NCI-H345 treated with DMSO at 0.1 percent for 48 hours (cell line): ENCODE data around the gene HADHB.

Experiments
- DNase-seq: peaks from one replicate; lab custom pipeline; 2025; ENCODE audit not compliant: unreplicated experiment; lab: John Stamatoyannopoulos, UW

Gene HADHB

GRCh38 chr2:26244309-26245230 lies at the start of gene HADHB, which contains the start of gene HADHA:
HADHB (plus strand) TSS chr2:26244939; CDS start chr2:26254255, 9,316 bp downstream.
HADHA (minus strand) TSS chr2:26244632; CDS start chr2:26244596, 36 bp downstream.
- peak; percentile 89 for DNase-seq

GRCh38 chr2:26195040-26195984 lies 49.4 kb upstream of the HADHB start:
- DNase-seq = no peak

- no peak for DNase-seq
Measured at GRCh38 chr2:26196683-26197418, 47.9 kb upstream of the HADHB start.

- no peak for DNase-seq
Measured at GRCh38 chr2:26197516-26197915, 47.2 kb upstream of the HADHB start.

- DNase-seq = no peak
Measured at GRCh38 chr2:26202981-26203490, 41.7 kb upstream of the HADHB start.

GRCh38 chr2:26203906-26204305 lies 40.8 kb upstream of the HADHB start:
- DNase-seq = no peak

- DNase-seq = no peak
Measured at GRCh38 chr2:26212011-26212410, 32.7 kb upstream of the HADHB start.

- DNase-seq = no peak
Measured at GRCh38 chr2:26214759-26215158, 30.0 kb upstream of the HADHB start.

- DNase-seq = no peak
Measured at GRCh38 chr2:26215833-26216232, 28.9 kb upstream of the HADHB start.

- DNase-seq = no peak
Measured at GRCh38 chr2:26216587-26216986, 28.2 kb upstream of the HADHB start.

GRCh38 chr2:26217720-26218119 lies 27.0 kb upstream of the HADHB start:
- no peak for DNase-seq

- no peak for DNase-seq
Measured at GRCh38 chr2:26223018-26223417, 21.7 kb upstream of the HADHB start.

GRCh38 chr2:26224095-26224494 lies 20.6 kb upstream of the HADHB start:
- DNase-seq = no peak

GRCh38 chr2:26229595-26229994 lies 15.1 kb upstream of the HADHB start:
- no peak for DNase-seq

- no peak for DNase-seq
Measured at GRCh38 chr2:26230806-26231205, 13.9 kb upstream of the HADHB start.

- DNase-seq = no peak
Measured at GRCh38 chr2:26235089-26235488, 9.7 kb upstream of the HADHB start.

GRCh38 chr2:26237868-26238267 lies 6.9 kb upstream of the HADHB start:
- DNase-seq = no peak

- no peak for DNase-seq
Measured at GRCh38 chr2:26238311-26238958, 6.3 kb upstream of the HADHB start.

- DNase-seq = no peak
Measured at GRCh38 chr2:26241928-26242436, 2.8 kb upstream of the HADHB start.
